SK-N-SH treated with all-trans-retinoic acid at 6 μM for 48 hours (cell line): ENCODE results near the gene CD19.

ENCODE experiments used
- ARNTL ChIP-seq: fragments of 450-650 bp; formaldehyde crosslinking; IDR thresholded peaks from 2 replicates; pipeline ENCODE4 v1.5.0; 2020; ENCODE audit warnings: low read depth, mild to moderate bottlenecking, moderate library complexity, borderline replicate concordance
- CREB5 ChIP-seq: fragments of 250-450 bp; sonication (Bioruptor Pico); IDR thresholded peaks from 2 replicates; pipeline ENCODE4 v1.5.1; 2020; ENCODE audit warnings: low read depth, mild to moderate bottlenecking, moderate library complexity
- ISL1 ChIP-seq: fragments of 250-450 bp; sonication (Bioruptor Pico); IDR thresholded peaks from 2 replicates; pipeline ENCODE4 v2.1.2; 2022; ENCODE audit warnings: mild to moderate bottlenecking, moderate library complexity
- OSR1 ChIP-seq: fragments of 250-450 bp; sonication (Bioruptor Pico); IDR thresholded peaks from 2 replicates; pipeline ENCODE4 v1.8.0; 2022; ENCODE audit warnings: moderate library complexity, mild to moderate bottlenecking, inconsistent platforms
- PATZ1 ChIP-seq: fragments of 250-450 bp; sonication (Bioruptor Pico); IDR thresholded peaks from 2 replicates; pipeline ENCODE4 v1.8.0; 2020; ENCODE audit warnings: mild to moderate bottlenecking, moderate library complexity, borderline replicate concordance
- POU6F1 ChIP-seq: fragments of 250-450 bp; sonication (Bioruptor Pico); IDR thresholded peaks from 2 replicates; pipeline ENCODE4 v1.8.0; 2021; ENCODE audit warnings: low read depth, mild to moderate bottlenecking, moderate library complexity, borderline replicate concordance
- RARB ChIP-seq: fragments of 250-450 bp; sonication (Bioruptor Pico); IDR thresholded peaks from 2 replicates; pipeline ENCODE4 v1.8.0; 2021; ENCODE audit warnings: mild to moderate bottlenecking, moderate library complexity
- SNAI2 ChIP-seq: fragments of 250-450 bp; sonication (Bioruptor Pico); IDR thresholded peaks from 2 replicates; pipeline ENCODE4 v1.5.0; 2020; ENCODE audit warnings: mild to moderate bottlenecking, moderate library complexity
- TSHZ2 ChIP-seq: fragments of 250-450 bp; sonication (Bioruptor Pico); IDR thresholded peaks from 2 replicates; pipeline ENCODE4 v1.5.0; 2020; ENCODE audit warnings: mild to moderate bottlenecking, moderate library complexity
- ZFP3 ChIP-seq: fragments of 250-450 bp; sonication (Bioruptor Pico); IDR thresholded peaks from 2 replicates; pipeline ENCODE4 v1.5.0; 2020; ENCODE audit warnings: mild to moderate bottlenecking, moderate library complexity
- ZFP30 ChIP-seq: fragments of 450-650 bp; formaldehyde crosslinking; IDR thresholded peaks from 2 replicates; pipeline ENCODE4 v1.5.0; 2022; ENCODE audit warnings: mild to moderate bottlenecking, moderate library complexity
- ZNF565 ChIP-seq: fragments of 450-650 bp; formaldehyde crosslinking; conservative IDR thresholded peaks from 2 replicates; pipeline ENCODE4 v1.5.0; 2020; ENCODE audit warnings: low read depth, mild to moderate bottlenecking, moderate library complexity
- ZNF8 ChIP-seq: fragments of 450-650 bp; formaldehyde crosslinking; IDR thresholded peaks from 2 replicates; pipeline ENCODE4 v1.5.0; 2020; ENCODE audit warnings: mild to moderate bottlenecking, moderate library complexity

GRCh38 chr16:28930652-28931051 lies 1.1 kb upstream of the CD19 start:
- TF ChIP-seq PATZ1 (CRISPR knock-in tag) = no peak
- TF ChIP-seq ZFP30 = no peak
- no peak for TF ChIP-seq ARNTL (CRISPR knock-in tag)
- no peak for TF ChIP-seq TSHZ2
- no peak for TF ChIP-seq OSR1 (CRISPR knock-in tag)
- no peak for TF ChIP-seq RARB
- no peak for TF ChIP-seq ZNF8 (CRISPR knock-in tag)
- no peak for TF ChIP-seq CREB5 (CRISPR knock-in tag)
- TF ChIP-seq SNAI2 (CRISPR knock-in tag) = no peak
- TF ChIP-seq POU6F1 (CRISPR knock-in tag) = no peak
- TF ChIP-seq ISL1 (CRISPR knock-in tag) = no peak
- TF ChIP-seq ZFP3 = no peak
- TF ChIP-seq ZNF565 (CRISPR knock-in tag) = no peak
